CD14-positive monocyte (primary cell): Measurements from ENCODE around the gene EYA3. TPM values are rescaled to one million over a fixed set of nuclear protein-coding genes. Genes with fewer than 3 reads are reported as not detected.

ENCODE experiments used
- DNase-seq, 3 donors: peaks; one replicate each; pipeline ENCODE4 v3.0.0-alpha.2; 2011 to 2022
- H2AFZ ChIP-seq: 2 replicates; pipeline ENCODE4 v1.6.0; 2012; ENCODE audit warnings: mild to moderate bottlenecking, low read depth, low read length, inconsistent platforms; ENCODE audit not compliant: insufficient read depth, poor library complexity, severe bottlenecking
- H3K27ac ChIP-seq, 2 donors: 1 replicate in 1 of 2; 2 replicates in 1 of 2; pipeline ENCODE4 v1.5.1; 2012 to 2013; ENCODE audit warnings: low read length in 2 of 2, control low read depth in 1 of 2, inconsistent platforms in 1 of 2, low read depth in 1 of 2, mild to moderate bottlenecking in 1 of 2
- H3K27me3 ChIP-seq, 2 donors: one replicate each; pipeline versions ENCODE4 v1.6.0 to v1.6.1; 2011 to 2013; ENCODE audit warnings: low read length in 2 of 2; ENCODE audit not compliant: control insufficient read depth in 2 of 2, insufficient read depth in 2 of 2
- H3K36me3 ChIP-seq, 2 donors: replicated peaks in 1 of 2; 1 replicate in 1 of 2; 2 replicates in 1 of 2; pipeline versions ENCODE4 v1.5.1 to v1.6.1; 2012 to 2013; ENCODE audit warnings: low read length in 2 of 2, control low read depth in 1 of 2, inconsistent platforms in 1 of 2, mild to moderate bottlenecking in 1 of 2; ENCODE audit not compliant: insufficient read depth in 2 of 2, control insufficient read depth in 1 of 2
- H3K4me1 ChIP-seq, 2 donors: 1 replicate in 1 of 2; 2 replicates in 1 of 2; pipeline versions ENCODE4 v1.5.1 to v1.6.1; 2012 to 2013; ENCODE audit warnings: low read length in 2 of 2, control low read depth in 1 of 2, inconsistent platforms in 1 of 2, mild to moderate bottlenecking in 1 of 2, moderate library complexity in 1 of 2; ENCODE audit not compliant: insufficient read depth in 2 of 2, control insufficient read depth in 1 of 2
- H3K4me2 ChIP-seq: replicated peaks from 2 replicates; pipeline ENCODE3; 2012; ENCODE audit warnings: low read length, moderate library complexity, mild to moderate bottlenecking; ENCODE audit not compliant: poor library complexity, severe bottlenecking; ENCODE audit errors: extremely low read depth
- H3K4me3 ChIP-seq, 3 experiments: fragments of 200-600 bp in 1 of 3; sonication (generic) in 1 of 3; replicated peaks in 1 of 3; 1 replicate in 2 of 3; 2 replicates in 1 of 3; pipeline ENCODE4 v1.5.1; 2011 to 2013; ENCODE audit warnings: low read length in 3 of 3, mild to moderate bottlenecking in 3 of 3, control low read depth in 2 of 3, low read depth in 2 of 3, inconsistent platforms in 1 of 3, moderate library complexity in 1 of 3
- H3K79me2 ChIP-seq: 2 replicates; pipeline ENCODE4 v1.6.0; 2012; ENCODE audit warnings: mild to moderate bottlenecking, control low read depth, inconsistent platforms, low read length, moderate library complexity; ENCODE audit not compliant: insufficient read depth
- H3K9ac ChIP-seq: 2 replicates; pipeline ENCODE4 v1.6.0; 2017; ENCODE audit warnings: low read length, mild to moderate bottlenecking; ENCODE audit not compliant: insufficient read depth, poor library complexity, severe bottlenecking
- H3K9me3 ChIP-seq, 2 donors: replicated peaks in 1 of 2; 1 replicate in 1 of 2; 2 replicates in 1 of 2; pipeline versions ENCODE4 v1.5.1 to v1.6.1; 2012 to 2013; ENCODE audit warnings: low read length in 2 of 2, control low read depth in 1 of 2; ENCODE audit not compliant: control insufficient read depth in 1 of 2, insufficient read depth in 1 of 2
- H4K20me1 ChIP-seq: 2 replicates; pipeline ENCODE4 v1.6.0; 2012; ENCODE audit warnings: mild to moderate bottlenecking, low read length, control low read depth, moderate library complexity; ENCODE audit not compliant: insufficient read depth
- H3K27ac Mint-ChIP-seq, 7 donors: one replicate each; pipeline ENCODE4 v1.8.0; 2020; ENCODE audit warnings: mild to moderate bottlenecking in 7 of 7, mixed read lengths in 7 of 7, moderate library complexity in 6 of 7, inconsistent platforms in 2 of 7
- H3K27me3 Mint-ChIP-seq, 3 donors: one replicate each; pipeline ENCODE4 v1.8.0; 2021 to 2022; ENCODE audit warnings: low read depth in 3 of 3, mild to moderate bottlenecking in 3 of 3, mixed read lengths in 3 of 3, moderate library complexity in 3 of 3, inconsistent platforms in 1 of 3
- H3K36me3 Mint-ChIP-seq, 2 donors: one replicate each; pipeline ENCODE4 v1.8.0; 2020; ENCODE audit warnings: mixed read lengths in 2 of 2, inconsistent platforms in 1 of 2, mild to moderate bottlenecking in 1 of 2
- H3K4me1 Mint-ChIP-seq: one replicate; pipeline ENCODE4 v1.8.0; 2020; ENCODE audit warnings: mild to moderate bottlenecking, mixed read lengths
- H3K4me3 Mint-ChIP-seq, 2 donors: one replicate each; pipeline ENCODE4 v1.8.0; 2020; ENCODE audit warnings: mild to moderate bottlenecking in 2 of 2, mixed read lengths in 2 of 2, moderate library complexity in 1 of 2
- H3K9me3 Mint-ChIP-seq, 7 donors: one replicate each; pipeline ENCODE4 v1.8.0; 2020 to 2022; ENCODE audit warnings: mixed read lengths in 7 of 7, mild to moderate bottlenecking in 6 of 7, moderate library complexity in 6 of 7, inconsistent platforms in 2 of 7
- WGBS: methylation state at CpG from one replicate; pipeline ENCODE4 v1.1.5; 2013; ENCODE audit warnings: missing lambda C conversion rate; ENCODE audit not compliant: insufficient coverage; 5-methylcytosine and 5-hydroxymethylcytosine counted together
- intact Hi-C, 2 donors: fragments of 100-400 bp; cut with micrococcal nuclease; formaldehyde crosslinking; loops; one replicate each; pipeline versions ENCODE4 v1.15.0 to v1.15.1; 2023
- polyA plus RNA-seq, 3 donors: library from polyadenylated mRNA; depleted of rRNA in 1 of 3; unstranded in 2 of 3; stranded (reverse) in 1 of 3; fragments of 300-500 nt in 2 of 3; fragments of >200 nt in 1 of 3; fragmentation: Illumina TruSeq in 2 of 3; gene quantifications; 1 replicate in 2 of 3; 2 replicates in 1 of 3; pipeline ENCODE4 v1.2.3, GENCODE V29; 2012 to 2021
- TF ChIP-seq, protein P1 (sequence below): fragments of 200-600 bp; IDR thresholded peaks from one replicate; pipeline ENCODE4 v1.8.0; 2022; ENCODE audit warnings: antibody characterized with exemption, mild to moderate bottlenecking

Gene EYA3
- polyA plus RNA-seq, 3 donors: 3.3 to 21.1 (median 3.7) TPM

DNA sequence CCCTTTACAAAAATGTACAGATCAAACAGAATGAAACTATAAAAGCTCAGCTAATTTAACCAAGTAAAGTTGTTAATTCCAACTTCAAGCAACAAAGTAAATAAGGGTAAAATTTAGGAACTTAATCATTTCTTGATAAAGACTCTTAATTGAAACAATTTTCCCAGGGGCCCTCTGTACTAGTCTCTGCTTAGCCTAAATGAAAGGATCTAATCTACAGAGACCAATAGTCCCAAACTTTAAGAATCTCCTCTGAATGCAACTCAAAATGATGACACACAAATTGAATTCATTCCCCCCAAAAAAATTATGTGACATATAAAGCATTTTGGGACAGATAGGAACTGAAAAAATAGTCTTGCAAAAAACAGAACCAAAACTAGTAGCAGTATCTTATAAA, 16.6 kb downstream of the EYA3 start:
- Mint-ChIP-seq H3K9me3 (peaks cover 0 to 2% (median 0%) of the 10 kb centered on the region in 7 donors), H3K27ac (peak overlapping the region in 3 of 7 donors; percentile 8 to 72 (median 22)), H3K4me1 (peaks cover 22% of the 10 kb centered on the region), H3K4me3 (no peak overlapping the region), H3K27me3 (no peaks in the 10 kb centered on the region), H3K36me3 (peaks cover 0 to 5% of the 10 kb centered on the region in 2 donors)
- Histone ChIP-seq H3K36me3 (no peaks in the 10 kb centered on the region), H3K27ac (no peak overlapping the region), H2AFZ (no peak overlapping the region), H3K4me1 (peaks cover 6 to 8% of the 10 kb centered on the region in 2 donors), H3K4me3 (no peak overlapping the region), H3K27me3 (no peaks in the 10 kb centered on the region), H3K9ac (no peak overlapping the region), H3K79me2 (peaks cover 92% of the 10 kb centered on the region), H3K9me3 (no peaks in the 10 kb centered on the region), H4K20me1 (peaks cover 56% of the 10 kb centered on the region), H3K4me2 (no peak overlapping the region)
- DNase-seq: no peak
- TF ChIP-seq, protein P1, sequence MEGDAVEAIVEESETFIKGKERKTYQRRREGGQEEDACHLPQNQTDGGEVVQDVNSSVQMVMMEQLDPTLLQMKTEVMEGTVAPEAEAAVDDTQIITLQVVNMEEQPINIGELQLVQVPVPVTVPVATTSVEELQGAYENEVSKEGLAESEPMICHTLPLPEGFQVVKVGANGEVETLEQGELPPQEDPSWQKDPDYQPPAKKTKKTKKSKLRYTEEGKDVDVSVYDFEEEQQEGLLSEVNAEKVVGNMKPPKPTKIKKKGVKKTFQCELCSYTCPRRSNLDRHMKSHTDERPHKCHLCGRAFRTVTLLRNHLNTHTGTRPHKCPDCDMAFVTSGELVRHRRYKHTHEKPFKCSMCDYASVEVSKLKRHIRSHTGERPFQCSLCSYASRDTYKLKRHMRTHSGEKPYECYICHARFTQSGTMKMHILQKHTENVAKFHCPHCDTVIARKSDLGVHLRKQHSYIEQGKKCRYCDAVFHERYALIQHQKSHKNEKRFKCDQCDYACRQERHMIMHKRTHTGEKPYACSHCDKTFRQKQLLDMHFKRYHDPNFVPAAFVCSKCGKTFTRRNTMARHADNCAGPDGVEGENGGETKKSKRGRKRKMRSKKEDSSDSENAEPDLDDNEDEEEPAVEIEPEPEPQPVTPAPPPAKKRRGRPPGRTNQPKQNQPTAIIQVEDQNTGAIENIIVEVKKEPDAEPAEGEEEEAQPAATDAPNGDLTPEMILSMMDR: no peak
- intact Hi-C loops: no loop called here

DNA sequence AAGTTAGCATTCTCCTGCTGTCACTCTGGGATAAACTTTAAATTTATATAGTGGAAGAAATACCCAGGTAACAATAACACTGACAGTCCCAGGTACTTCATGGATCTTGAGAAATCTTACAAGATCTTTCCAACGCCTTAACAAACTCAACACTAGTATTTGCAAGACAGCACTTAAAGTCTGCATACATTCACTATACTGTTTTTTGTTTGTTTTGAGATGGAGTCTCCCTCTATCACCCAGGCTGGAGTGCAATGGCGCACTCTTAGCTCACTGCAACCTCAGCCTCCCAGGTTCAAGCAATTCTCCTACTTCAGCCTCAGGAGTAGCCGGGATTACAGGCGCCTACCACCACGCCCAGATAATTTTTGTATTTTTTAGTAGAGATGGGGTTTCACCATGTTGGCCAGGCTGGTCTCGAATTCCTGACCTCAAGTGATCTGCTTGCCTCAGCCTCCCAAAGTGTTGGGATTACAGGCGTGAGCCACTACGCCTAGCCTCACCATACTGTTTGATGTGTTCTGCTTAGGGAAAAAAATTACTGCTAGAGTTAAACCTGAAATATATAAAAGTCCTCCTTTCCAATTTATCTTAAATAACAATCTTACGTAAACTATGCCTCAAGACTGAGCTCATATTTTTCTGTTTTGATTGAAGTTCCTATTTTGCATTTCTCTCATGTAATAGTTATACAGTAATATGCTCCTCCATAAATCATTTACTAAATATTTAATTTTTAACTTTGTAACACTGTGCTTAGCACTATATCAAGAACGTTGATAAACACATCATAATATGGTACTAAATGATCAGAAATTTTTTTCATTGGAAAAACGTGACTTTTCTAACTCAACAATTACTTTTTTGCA, 17.5 kb downstream of the EYA3 start:
- WGBS: 83% methylated on average over 1 of the region's 11 CpGs
- Histone ChIP-seq H3K4me2 (no peak overlapping the region), H3K27me3 (no peaks in the 10 kb centered on the region), H3K9me3 (no peaks in the 10 kb centered on the region), H3K27ac (no peak overlapping the region), H2AFZ (no peak overlapping the region), H3K36me3 (peaks cover 0 to under 1% of the 10 kb centered on the region in 2 donors), H3K79me2 (peaks cover 91% of the 10 kb centered on the region), H3K9ac (no peak overlapping the region), H4K20me1 (peaks cover 53% of the 10 kb centered on the region), H3K4me3 (no peak overlapping the region), H3K4me1 (peaks cover 6 to 8% of the 10 kb centered on the region in 2 donors)
- TF ChIP-seq, protein P1: no peak
- Mint-ChIP-seq H3K27me3 (no peaks in the 10 kb centered on the region), H3K9me3 (peaks cover 0 to 2% (median 0%) of the 10 kb centered on the region in 7 donors), H3K4me3 (no peak overlapping the region), H3K36me3 (peaks cover under 1 to 7% of the 10 kb centered on the region in 2 donors), H3K27ac (no peak overlapping the region), H3K4me1 (peaks cover 22% of the 10 kb centered on the region)
- intact Hi-C loops: no loop called here
- DNase-seq: no peak
